Measurements from ENCODE around the gene PSME1.

Gene PSME1

GRCh38 chr14:24157331-24157730 is 21.3 kb downstream of the PSME1 start:
- H3K36me3 ChIP-seq, result peaks cover 75% of the 10 kb centered on the region
- no peak for TF ChIP-seq CTCF (IDR thresholded peaks at IDR 0.05)
- no peaks in the 10 kb centered on the region for H3K27me3 ChIP-seq

GRCh38 chr14:24159777-24160498 is 23.9 kb downstream of the PSME1 start:
- Histone ChIP-seq H3K27ac (peak overlapping the region; percentile 94), H3K9me3 (no peaks in the 10 kb centered on the region), H3K36me3 (peaks cover 79% of the 10 kb centered on the region), H3K4me3 (ENCODE audit: low read depth in 1 of 2, low read length in 1 of 2) (no peak overlapping the region), H3K27me3 (no peaks in the 10 kb centered on the region), H3K4me1 (ENCODE audit: control insufficient read depth in 1 of 2, insufficient read depth in 1 of 2, low read depth in 1 of 2, low read length in 1 of 2) (peaks cover 36 to 42% of the 10 kb centered on the region in 2 experiments)
- no peak for TF ChIP-seq CTCF (IDR thresholded peaks at IDR 0.05)

More at GRCh38 chr14:24157331-24157730, 21.3 kb downstream of the PSME1 start:
- Histone ChIP-seq H3K4me3 (ENCODE audit: low read depth in 1 of 2, low read length in 1 of 2) (no peak overlapping the region), H3K27ac (no peak overlapping the region), H3K4me1 (ENCODE audit: control insufficient read depth in 1 of 2, insufficient read depth in 1 of 2, low read depth in 1 of 2, low read length in 1 of 2) (peaks cover 14 to 16% of the 10 kb centered on the region in 2 experiments), H3K9me3 (no peaks in the 10 kb centered on the region)

- Histone ChIP-seq H3K36me3 (peaks cover 79% of the 10 kb centered on the region), H3K27ac (peak overlapping the region; percentile 94), H3K9me3 (no peaks in the 10 kb centered on the region), H3K4me1 (ENCODE audit: control insufficient read depth in 1 of 2, insufficient read depth in 1 of 2, low read depth in 1 of 2, low read length in 1 of 2) (peaks cover 42 to 47% of the 10 kb centered on the region in 2 experiments), H3K4me3 (ENCODE audit: low read depth in 1 of 2, low read length in 1 of 2) (peak overlapping the region in 1 of 2 experiments; percentile 83), H3K27me3 (no peaks in the 10 kb centered on the region)
- TF ChIP-seq CTCF (IDR thresholded peaks at IDR 0.05), result no peak
Measured at GRCh38 chr14:24160499-24160849, 24.5 kb downstream of the PSME1 start.

- Histone ChIP-seq H3K4me1 (ENCODE audit: control insufficient read depth in 1 of 2, insufficient read depth in 1 of 2, low read depth in 1 of 2, low read length in 1 of 2) (peaks cover 48 to 54% of the 10 kb centered on the region in 2 experiments), H3K27me3 (no peaks in the 10 kb centered on the region), H3K9me3 (no peaks in the 10 kb centered on the region), H3K4me3 (ENCODE audit: low read depth in 1 of 2, low read length in 1 of 2) (peak within 1 kb of the TSS; percentile 83 to 94), H3K27ac (peak within 1 kb of the TSS; percentile 94), H3K36me3 (peaks cover 79% of the 10 kb centered on the region)
- TF ChIP-seq CTCF (IDR thresholded peaks at IDR 0.05), result peak; percentile 98
Measured at GRCh38 chr14:24160850-24161804, 25.1 kb downstream of the PSME1 start, which contains the start of gene IRF9. Gene IRF9, plus strand, starts transcription at chr14:24161265. Its CDS starts 880 bp downstream, at chr14:24162145.

GRCh38 chr14:24162093-24162492 is 26.1 kb downstream of the PSME1 start:
- peaks cover 79% of the 10 kb centered on the region for H3K36me3 ChIP-seq
- peak overlapping the region; percentile 94 for H3K27ac ChIP-seq
- no peaks in the 10 kb centered on the region for H3K9me3 ChIP-seq
- peaks cover 58 to 63% of the 10 kb centered on the region in 2 experiments for H3K4me1 ChIP-seq (ENCODE audit: control insufficient read depth in 1 of 2, insufficient read depth in 1 of 2, low read depth in 1 of 2, low read length in 1 of 2)
- H3K27me3 ChIP-seq, result no peaks in the 10 kb centered on the region
- TF ChIP-seq CTCF (IDR thresholded peaks at IDR 0.05), result no peak
- H3K4me3 ChIP-seq (ENCODE audit: low read depth in 1 of 2, low read length in 1 of 2), result peak overlapping the region; percentile 83 to 94

Data from neutrophil (primary cell).